Measurements from ENCODE around the gene HRH1. TPM values are rescaled to one million over a fixed set of nuclear protein-coding genes. Genes with fewer than 3 reads are reported as not detected.

HRH1 gene
- total and polyA plus RNA-seq, 10 of the 15 experiments (the other 5 are each of a cell fraction or from before 2014, with no cell fraction given), result not detected

GRCh38 chr3:11120091-11120805 lies 34.0 kb upstream of the HRH1 start (continued):
- TF ChIP-seq NFYB (IDR thresholded peaks at IDR 0.05; ENCODE audit: insufficient read depth, low read depth, low read length) (no peak), CREB1 (IDR thresholded peaks at IDR 0.05; ENCODE audit: low read depth) (no peak), TCF7 (IDR thresholded peaks at IDR 0.05; ENCODE audit: borderline replicate concordance) (no peak), ZZZ3 (IDR thresholded peaks at IDR 0.05; ENCODE audit: control insufficient read depth, insufficient read length, low read depth) (no peak), HDGF (IDR thresholded peaks at IDR 0.05) (no peak), ZBTB40 (IDR thresholded peaks at IDR 0.05; ENCODE audit: borderline replicate concordance) (no peak)

GRCh38 chr3:11126653-11127052 lies 27.6 kb upstream of the HRH1 start:
- FAIRE-seq (no peak), DNase-seq (ENCODE audit: low read depth, low spot score) (no peak), ATAC-seq (no peak)
- Histone ChIP-seq H2AFZ (ENCODE audit: control insufficient read depth, low read depth, low read length) (no peak overlapping the region), H3K4me1 (ENCODE audit: control insufficient read depth, insufficient read depth, low read length) (no peaks in the 10 kb centered on the region), H3K4me2 (ENCODE audit: control insufficient read depth, insufficient read depth) (no peak overlapping the region), H3K27me3 (replicated peaks in 1 of 2; ENCODE audit: control insufficient read depth in 2 of 2, insufficient read depth in 2 of 2, low read length in 1 of 2) (no peaks in the 10 kb centered on the region), H3K4me3 (no peak overlapping the region), H4K20me1 (ENCODE audit: control insufficient read depth, insufficient read depth) (no peaks in the 10 kb centered on the region), H3K79me2 (ENCODE audit: control insufficient read depth, insufficient read depth, low read length) (no peaks in the 10 kb centered on the region), H3K9ac (ENCODE audit: control insufficient read depth, insufficient read depth, low read length) (no peak overlapping the region), H3K9me3 (replicated peaks; ENCODE audit: control insufficient read depth, insufficient read depth, low read length) (no peaks in the 10 kb centered on the region), H3K36me3 (ENCODE audit: control insufficient read depth in 2 of 2, insufficient read depth in 2 of 2, low read length in 1 of 2) (no peaks in the 10 kb centered on the region), H3K27ac (ENCODE audit: control insufficient read depth, insufficient read depth) (no peak overlapping the region)
- no TSS peak for BruUV-seq (replicated peaks)
- POLR2A ChIA-PET, result no interaction called here
- SMC1A ChIA-PET (ENCODE audit: uncharacterized antibody, unreplicated experiment), result no interaction called here
- in situ Hi-C loops (cut with MboI), result no loop called here
- WGBS (ENCODE audit: insufficient coverage, insufficient replicate concordance, low lambda C conversion rate, missing lambda C conversion rate), result 26% methylated on average over 10 of the region's 10 CpGs
- intact Hi-C loops (cut with micrococcal nuclease; ENCODE audit: unreplicated experiment), result no loop called here
- RAD21 ChIA-PET (ENCODE audit: unreplicated experiment), result no interaction called here
- CTCF ChIA-PET, result no interaction called here
- TF ChIP-seq ZBTB4 (CRISPR knock-in tag; IDR thresholded peaks at IDR 0.05) (no peak), HCFC1 (IDR thresholded peaks at IDR 0.05; ENCODE audit: low read length) (no peak), E2F4 (IDR thresholded peaks at IDR 0.05; ENCODE audit: low read depth, low read length) (no peak), STAT3 (IDR thresholded peaks at IDR 0.05; ENCODE audit: low read depth, low read length) (no peak), SREBF2 (IDR thresholded peaks at IDR 0.05; ENCODE audit: low read length) (no peak)
